NCI-H2107 treated with DMSO at 0.1 percent for 48 hours (cell line): ENCODE data around the gene RPA1.

Source experiments
- DNase-seq: peaks from one replicate; lab custom pipeline; 2025; ENCODE audit not compliant: unreplicated experiment; lab: John Stamatoyannopoulos, UW

Gene RPA1

DNA sequence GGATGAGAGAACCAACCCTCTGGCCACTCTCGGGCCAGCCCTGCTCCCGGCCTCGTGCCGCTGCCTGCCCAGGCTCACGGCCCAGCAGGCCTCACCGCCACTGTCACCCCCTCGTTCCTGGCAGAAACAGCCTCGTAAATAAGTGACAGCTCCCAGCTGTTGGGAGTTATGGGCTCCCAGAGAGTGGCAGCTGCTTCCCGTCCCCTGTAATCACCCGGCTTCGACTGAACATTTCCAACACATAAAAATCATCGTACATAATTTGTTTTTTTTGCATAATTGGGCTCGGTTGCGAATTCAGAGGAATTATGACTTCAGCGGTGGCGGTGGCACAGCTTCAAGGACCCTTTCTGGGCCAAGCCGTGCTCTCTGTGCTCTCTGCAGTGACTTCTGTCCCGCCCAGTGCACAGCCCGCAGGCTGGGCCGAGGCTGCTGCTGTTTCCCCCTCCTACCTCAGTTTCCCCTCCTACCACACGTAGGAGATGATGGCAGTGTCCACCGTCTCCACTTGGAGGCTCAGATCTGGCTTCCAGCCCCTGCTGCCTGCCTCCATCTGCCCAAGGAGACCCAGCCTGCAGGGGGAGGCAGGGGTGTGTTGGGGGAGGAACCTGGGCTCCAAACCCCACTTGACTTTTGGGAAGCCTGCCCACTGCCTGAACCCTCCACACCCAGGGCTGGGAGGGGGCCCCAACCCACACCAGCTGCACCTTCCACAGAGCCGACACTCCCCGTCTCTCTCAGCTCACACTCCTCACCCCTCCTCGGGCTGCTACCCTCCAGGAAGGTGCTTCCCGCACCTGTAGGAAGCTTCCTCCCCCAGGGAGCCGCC, 110.4 kb downstream of the RPA1 start:
- no peak for DNase-seq

- no peak for DNase-seq
These were observed 111.0 kb downstream of the RPA1 start for GRCh38 chr17:1940810-1941185.

GRCh38 chr17:1941272-1942065, 111.7 kb downstream of the RPA1 start:
- no peak for DNase-seq

GRCh38 chr17:1942066-1942365, 112.2 kb downstream of the RPA1 start:
- DNase-seq, result no peak

GRCh38 chr17:1942666-1943435, 113.0 kb downstream of the RPA1 start:
- no peak for DNase-seq

GRCh38 chr17:1943436-1943831, 113.6 kb downstream of the RPA1 start:
- no peak for DNase-seq

DNA sequence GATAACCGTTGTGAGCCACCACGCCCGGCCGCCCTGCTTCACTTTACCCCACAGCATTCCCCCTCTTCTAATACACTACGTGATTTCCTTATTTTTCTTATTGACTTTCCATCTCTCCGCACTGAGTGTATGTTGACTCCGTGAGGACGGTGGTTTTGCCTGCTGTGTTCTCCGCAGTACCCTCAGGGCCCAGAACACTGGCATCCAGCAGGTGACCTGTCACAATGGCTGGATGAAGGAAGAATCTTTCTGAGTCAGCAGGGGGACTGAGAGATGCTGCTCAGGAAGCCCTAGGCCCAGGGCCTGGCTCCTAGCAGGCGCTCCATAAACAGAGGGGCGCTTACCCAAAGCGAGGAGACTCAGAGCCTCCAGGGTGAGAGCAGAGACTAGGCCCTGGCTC, 115.8 kb downstream of the RPA1 start:
- no peak for DNase-seq

DNA sequence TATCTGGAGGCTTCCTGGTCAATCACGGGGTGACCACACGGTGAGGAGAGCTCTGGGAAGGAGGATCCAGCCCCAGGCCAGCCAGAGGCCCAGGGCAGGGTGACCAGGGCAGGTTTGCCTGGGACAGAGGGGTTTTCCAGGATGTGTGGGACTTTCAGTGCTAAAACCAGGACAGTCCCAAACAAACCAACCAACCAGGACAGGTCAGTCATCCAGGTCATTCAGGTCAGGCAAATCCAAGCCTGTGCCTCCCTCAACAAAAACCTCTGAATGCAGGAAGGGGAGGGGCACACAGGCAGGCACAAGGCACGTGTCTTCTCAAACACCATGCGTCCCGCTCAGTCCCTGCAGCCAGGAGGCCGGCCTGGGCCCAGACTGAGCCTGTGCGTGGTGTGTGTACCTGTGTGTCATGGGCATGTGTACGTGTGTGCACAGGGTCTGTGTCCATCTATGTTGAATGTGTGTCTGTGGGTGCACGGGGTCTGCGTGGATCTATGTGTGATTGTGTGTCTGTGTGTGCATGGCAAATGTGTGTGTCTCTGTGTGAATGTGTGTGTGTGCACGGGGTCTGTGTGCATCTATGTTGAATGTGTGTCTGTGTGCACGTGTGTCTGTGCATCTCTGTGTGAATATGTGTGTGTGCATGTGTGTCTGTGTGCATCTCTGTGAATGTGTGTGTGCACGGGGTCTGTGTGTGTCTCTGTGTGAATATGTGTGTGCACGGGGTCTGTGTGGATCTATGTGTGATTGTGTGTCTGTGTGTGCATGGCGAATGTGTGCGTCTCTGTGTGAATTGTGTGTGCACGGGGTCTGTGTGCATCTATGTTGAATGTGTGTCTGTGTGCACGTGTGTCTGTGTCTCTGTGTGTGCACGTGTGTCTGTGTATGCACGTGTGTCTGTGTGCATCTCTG, 116.5 kb downstream of the RPA1 start:
- no peak for DNase-seq

- DNase-seq, result no peak
These were observed 117.5 kb downstream of the RPA1 start for GRCh38 chr17:1947229-1947742.

DNA sequence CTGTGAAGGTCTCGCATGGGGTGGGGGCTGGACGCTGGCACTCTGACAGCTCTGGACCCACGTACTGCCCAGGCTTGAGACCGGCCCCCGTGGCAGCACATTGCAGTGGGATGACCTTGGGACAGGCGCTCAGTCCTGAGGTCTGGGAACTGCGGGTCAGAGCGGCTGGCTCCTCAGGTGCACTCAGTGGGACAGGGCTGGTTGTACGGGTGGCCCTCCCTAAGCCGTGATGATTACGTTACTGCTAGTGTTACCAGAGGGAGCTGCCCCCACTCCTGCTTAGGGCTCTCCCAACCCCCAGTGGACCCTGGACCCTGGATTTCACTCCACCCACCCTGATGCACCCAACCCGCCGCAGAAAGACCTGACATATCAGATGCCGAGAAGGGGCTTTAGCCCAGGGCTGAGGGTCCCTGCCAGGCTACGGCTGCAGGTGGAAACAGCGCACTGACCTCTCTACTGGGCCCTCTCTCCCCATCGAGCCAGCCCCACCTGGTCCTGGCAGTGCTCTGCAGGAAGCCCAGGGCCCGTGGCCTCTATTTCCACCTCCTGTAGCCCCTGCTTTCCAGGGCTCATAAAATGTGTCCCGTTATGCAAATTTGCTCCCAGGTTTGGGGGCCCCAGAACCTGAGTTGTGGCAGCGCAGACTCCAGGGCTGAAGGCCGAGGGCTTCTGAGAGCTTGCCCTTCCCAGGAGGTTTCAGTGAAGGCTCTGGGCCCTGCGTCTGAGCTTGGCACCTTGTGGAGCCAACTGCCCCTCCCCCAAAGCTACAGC, 118.1 kb downstream of the RPA1 start:
- no peak for DNase-seq

DNA sequence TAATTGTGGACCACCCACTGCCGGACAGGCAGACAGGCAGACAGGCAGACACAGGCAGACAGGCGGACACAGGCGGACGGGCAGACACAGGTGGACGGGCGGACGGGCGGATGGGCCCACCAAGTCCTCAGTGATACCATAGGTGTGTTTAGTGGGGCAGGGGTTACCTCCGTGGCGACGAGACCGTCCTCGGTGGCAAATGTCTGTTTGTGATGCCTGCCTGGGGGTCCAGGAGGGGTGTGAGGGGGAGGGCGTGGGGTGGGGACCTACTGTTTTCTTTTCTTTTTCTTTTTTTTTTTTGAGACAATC, 118.7 kb downstream of the RPA1 start:
- no peak for DNase-seq
